ENCODE measurements around the gene MTX1. TPM values are rescaled to one million over a fixed set of nuclear protein-coding genes. Genes with fewer than 3 reads are reported as not detected.
"Not testable (repeated sequence)": the region's sequence is repeated elsewhere in the genome, so short reads cannot be mapped to it uniquely, and the experiment has no call there.

MTX1 gene
- total RNA-seq, 1 experiment from 2014 or later: 49.5 TPM

DNA sequence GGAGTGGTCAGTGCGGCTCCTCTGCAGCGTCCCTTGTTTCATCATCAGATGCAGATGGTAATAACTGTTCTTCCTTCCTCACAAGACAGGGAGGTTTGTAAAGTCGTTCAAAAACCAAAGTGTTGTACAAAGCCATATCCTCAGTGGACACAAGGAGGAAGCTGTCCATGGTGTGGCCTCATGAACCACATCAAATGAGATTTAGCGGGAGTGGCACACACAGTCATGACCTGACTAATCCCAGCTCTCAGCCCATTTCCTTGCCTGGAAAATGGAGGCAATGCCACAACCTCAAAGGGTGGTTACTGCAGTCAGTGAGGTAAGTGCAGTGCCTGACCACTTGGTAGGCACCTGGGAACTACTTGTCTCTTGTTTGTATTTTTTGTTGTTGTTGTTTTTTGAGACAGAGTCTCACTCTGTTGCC is 33.4 kb downstream of the MTX1 start:
- Histone ChIP-seq H2AFZ (ENCODE audit: low read length) (no peak overlapping the region), H3K4me1 (ENCODE audit: low read length) (peaks cover 41% of the 10 kb centered on the region), H3K9me3 (ENCODE audit: low read length) (no peaks in the 10 kb centered on the region), H3K36me3 (ENCODE audit: insufficient read depth, low read length) (no peaks in the 10 kb centered on the region), H3K79me2 (ENCODE audit: low read length) (peaks cover 16% of the 10 kb centered on the region), H3K9ac (ENCODE audit: low read length) (peak overlapping the region; percentile 64; the same call in 1 of the 2 replicates), H3K4me3 (ENCODE audit: low read length) (peak overlapping the region; percentile 73; the same call in 1 of the 2 replicates), H3K9me2 (replicated peaks; ENCODE audit: insufficient read depth, low read length) (no peaks in the 10 kb centered on the region), H3K4me2 (ENCODE audit: low read depth, low read length, poor library complexity, severe bottlenecking) (peak overlapping the region; percentile 67), H3K27me3 (ENCODE audit: low read length) (no peaks in the 10 kb centered on the region), H4K20me1 (ENCODE audit: insufficient read depth, low read depth, low read length) (no peaks in the 10 kb centered on the region), H3K27ac (ENCODE audit: low read length) (peak overlapping the region; percentile 40; the same call in 1 of the 2 replicates)
- DNase-seq: no peak

DNA sequence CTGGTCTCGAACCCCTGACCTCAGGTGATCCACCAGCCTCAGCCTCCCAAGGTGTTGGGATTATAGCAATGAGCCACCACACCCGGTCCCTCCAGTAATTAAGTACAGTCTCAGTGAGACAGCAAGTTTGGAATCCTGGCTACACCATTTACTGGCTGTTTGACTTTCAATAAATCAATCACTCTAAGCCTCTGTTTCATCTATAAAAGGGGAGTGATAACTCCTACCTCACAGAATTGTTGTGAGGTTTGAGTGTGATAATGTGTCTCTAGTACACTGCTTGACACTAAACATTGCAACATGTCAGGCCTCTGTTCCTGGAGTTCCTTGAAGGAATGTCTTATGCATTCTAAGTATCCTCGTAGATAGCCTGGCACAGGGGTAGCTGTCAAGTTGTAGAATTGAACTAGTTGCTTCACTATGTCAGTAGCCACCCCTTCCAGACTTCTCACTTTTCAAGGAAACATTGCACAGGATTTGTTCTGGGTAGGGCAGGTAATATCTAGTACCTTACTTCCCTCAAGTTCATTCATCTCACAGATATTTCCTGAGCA is 34.4 kb downstream of the MTX1 start:
- H3K4me2 ChIP-seq (ENCODE audit: low read depth, low read length, poor library complexity, severe bottlenecking): peak overlapping the region; percentile 78
- no peaks in the 10 kb centered on the region for H3K27me3 ChIP-seq (ENCODE audit: low read length)
- H3K9me3 ChIP-seq (ENCODE audit: low read length): no peaks in the 10 kb centered on the region
- H3K79me2 ChIP-seq (ENCODE audit: low read length): peaks cover 16% of the 10 kb centered on the region
- no peaks in the 10 kb centered on the region for H3K9me2 ChIP-seq (replicated peaks; ENCODE audit: insufficient read depth, low read length)
- H3K4me1 ChIP-seq (ENCODE audit: low read length): peaks cover 41% of the 10 kb centered on the region
- H3K27ac ChIP-seq (ENCODE audit: low read length): peak overlapping the region; percentile 77
- peak overlapping the region; percentile 78 for H3K9ac ChIP-seq (ENCODE audit: low read length)
- no peak overlapping the region for H2AFZ ChIP-seq (ENCODE audit: low read length)
- H4K20me1 ChIP-seq (ENCODE audit: insufficient read depth, low read depth, low read length): no peaks in the 10 kb centered on the region
- no peaks in the 10 kb centered on the region for H3K36me3 ChIP-seq (ENCODE audit: insufficient read depth, low read length)
- peak overlapping the region; percentile 68 for H3K4me3 ChIP-seq (ENCODE audit: low read length)
- no peak for DNase-seq

DNA sequence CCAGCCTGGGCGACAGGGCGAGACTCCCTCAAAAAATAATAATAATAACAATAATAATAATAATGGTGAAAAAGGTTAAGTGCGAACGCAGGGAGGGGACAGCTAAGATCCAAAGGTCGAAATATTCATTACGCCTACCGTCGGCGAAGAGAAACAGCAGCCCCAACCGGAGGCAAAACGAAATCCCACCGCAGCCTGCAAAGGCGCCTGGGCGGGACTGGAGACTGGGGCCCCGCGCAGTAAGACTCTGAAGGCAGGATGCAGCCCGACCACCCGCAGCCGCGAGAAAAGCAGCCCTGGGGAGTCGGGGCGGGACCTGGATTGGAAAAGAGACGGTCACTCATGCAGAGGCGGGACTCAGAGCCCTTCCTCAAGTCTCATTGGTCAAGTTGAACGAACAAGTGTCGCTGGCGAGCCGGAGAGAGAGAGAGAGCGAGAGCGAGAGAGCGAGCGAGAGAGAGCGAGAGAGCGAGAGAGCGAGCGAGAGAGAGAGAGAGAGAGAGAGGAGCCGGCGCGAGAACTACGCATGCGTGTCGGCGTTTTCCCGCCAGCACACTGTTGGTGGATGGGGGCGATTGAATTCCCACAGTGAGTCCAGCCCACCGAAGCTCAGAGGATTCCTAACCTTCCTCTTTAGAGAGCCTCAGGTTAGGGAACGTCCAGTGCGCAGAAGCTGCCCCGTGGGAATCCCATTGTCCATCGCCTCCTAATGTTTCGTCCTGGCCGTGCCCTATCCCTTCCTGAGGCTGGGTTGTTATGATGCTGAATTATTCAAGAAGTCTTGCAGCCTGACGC is 36.1 kb downstream of the MTX1 start:
- Histone ChIP-seq H3K36me3 (ENCODE audit: insufficient read depth, low read length) (no peaks in the 10 kb centered on the region), H3K9me2 (replicated peaks; ENCODE audit: insufficient read depth, low read length) (no peaks in the 10 kb centered on the region), H3K27me3 (ENCODE audit: low read length) (no peaks in the 10 kb centered on the region), H4K20me1 (ENCODE audit: insufficient read depth, low read depth, low read length) (no peaks in the 10 kb centered on the region), H3K9me3 (ENCODE audit: low read length) (no peaks in the 10 kb centered on the region), H3K9ac (ENCODE audit: low read length) (peak overlapping the region; percentile 79), H3K27ac (ENCODE audit: low read length) (peak overlapping the region; percentile 77), H2AFZ (ENCODE audit: low read length) (0 out of 2 replicates have a peak overlapping the region, but pooled peaks have one; percentile 49), H3K4me1 (ENCODE audit: low read length) (peaks cover 41% of the 10 kb centered on the region), H3K79me2 (ENCODE audit: low read length) (peaks cover 16% of the 10 kb centered on the region), H3K4me2 (ENCODE audit: low read depth, low read length, poor library complexity, severe bottlenecking) (peak overlapping the region; percentile 78), H3K4me3 (ENCODE audit: low read length) (peak overlapping the region; percentile 69)
- DNase-seq: peak; percentile 100

DNA sequence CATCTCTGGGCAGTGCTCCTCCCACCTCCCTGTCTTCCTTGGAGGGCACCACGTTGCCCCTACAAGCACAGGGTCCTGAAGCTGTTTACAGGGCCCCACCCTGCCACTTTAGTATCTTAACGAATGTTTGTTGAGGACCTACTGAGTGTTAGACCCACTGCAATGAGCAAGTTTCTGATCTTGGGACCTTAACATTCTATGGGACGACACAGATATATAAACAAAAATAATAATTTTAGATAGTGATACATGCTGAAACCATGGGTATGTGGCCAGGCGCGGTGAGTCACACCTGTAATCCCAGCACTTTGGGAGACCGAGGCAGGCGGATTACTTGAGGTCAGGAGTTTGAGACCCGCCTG is 36.6 kb downstream of the MTX1 start:
- no peaks in the 10 kb centered on the region for H3K9me3 ChIP-seq (ENCODE audit: low read length)
- H3K79me2 ChIP-seq (ENCODE audit: low read length): peaks cover 19% of the 10 kb centered on the region
- peaks cover 45% of the 10 kb centered on the region for H3K4me1 ChIP-seq (ENCODE audit: low read length)
- no peaks in the 10 kb centered on the region for H4K20me1 ChIP-seq (ENCODE audit: insufficient read depth, low read depth, low read length)
- H3K36me3 ChIP-seq (ENCODE audit: insufficient read depth, low read length): no peaks in the 10 kb centered on the region
- peak overlapping the region; percentile 78 for H3K4me2 ChIP-seq (ENCODE audit: low read depth, low read length, poor library complexity, severe bottlenecking)
- peak overlapping the region; percentile 76 for H3K27ac ChIP-seq (ENCODE audit: low read length)
- no peak for DNase-seq
- no peaks in the 10 kb centered on the region for H3K9me2 ChIP-seq (replicated peaks; ENCODE audit: insufficient read depth, low read length)
- peak overlapping the region; percentile 69 for H3K4me3 ChIP-seq (ENCODE audit: low read length)
- H3K9ac ChIP-seq (ENCODE audit: low read length): peak overlapping the region; percentile 79
- H3K27me3 ChIP-seq (ENCODE audit: low read length): no peaks in the 10 kb centered on the region
- H2AFZ ChIP-seq (ENCODE audit: low read length): 0 out of 2 replicates have a peak overlapping the region, but pooled peaks have one; percentile 49

DNA sequence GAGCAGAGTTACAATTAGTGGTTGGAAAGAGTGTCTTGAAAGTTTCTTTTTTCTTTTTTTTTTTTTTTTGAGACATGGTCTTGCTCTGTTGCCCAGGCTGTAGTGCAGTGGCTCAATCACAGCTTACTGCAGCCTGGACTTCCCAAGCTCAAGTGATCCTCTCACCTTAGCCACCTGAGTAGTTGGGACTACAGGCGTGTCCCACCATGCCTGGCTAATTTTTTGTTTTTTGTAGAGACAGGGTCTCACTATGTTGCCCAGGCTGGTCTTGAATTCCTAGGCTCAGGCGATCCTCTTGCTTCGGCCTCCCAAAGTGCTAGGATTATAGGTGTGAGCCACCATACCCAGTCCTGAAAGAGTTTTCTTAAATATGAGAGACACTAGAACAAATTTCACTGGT is 38.3 kb downstream of the MTX1 start:
- H3K9me3 ChIP-seq (ENCODE audit: low read length); H4K20me1 ChIP-seq (ENCODE audit: insufficient read depth, low read depth, low read length); H3K4me3 ChIP-seq (ENCODE audit: low read length); H3K9ac ChIP-seq (ENCODE audit: low read length); H3K27me3 ChIP-seq (ENCODE audit: low read length); H3K9me2 ChIP-seq (replicated peaks; ENCODE audit: insufficient read depth, low read length); H3K27ac ChIP-seq (ENCODE audit: low read length); H3K4me2 ChIP-seq (ENCODE audit: low read depth, low read length, poor library complexity, severe bottlenecking); DNase-seq; H3K36me3 ChIP-seq (ENCODE audit: insufficient read depth, low read length); H2AFZ ChIP-seq (ENCODE audit: low read length): not testable (repeated sequence)
- Histone ChIP-seq H3K79me2 (ENCODE audit: low read length) (peaks cover 19% of the 10 kb centered on the region), H3K4me1 (ENCODE audit: low read length) (peaks cover 50% of the 10 kb centered on the region)

GRCh38 chr1:155247667-155248553 is 39.4 kb downstream of the MTX1 start:
- H3K79me2 ChIP-seq (ENCODE audit: low read length): peaks cover 15% of the 10 kb centered on the region
- no peak overlapping the region for H3K9ac ChIP-seq (ENCODE audit: low read length)
- no peak overlapping the region for H3K4me2 ChIP-seq (ENCODE audit: low read depth, low read length, poor library complexity, severe bottlenecking)
- H3K27ac ChIP-seq (ENCODE audit: low read length): no peak overlapping the region
- H4K20me1 ChIP-seq (ENCODE audit: insufficient read depth, low read depth, low read length): no peaks in the 10 kb centered on the region
- H3K36me3 ChIP-seq (ENCODE audit: insufficient read depth, low read length): no peaks in the 10 kb centered on the region
- no peak for DNase-seq
- H3K9me3 ChIP-seq (ENCODE audit: low read length): no peaks in the 10 kb centered on the region
- H2AFZ ChIP-seq (ENCODE audit: low read length): no peak overlapping the region
- H3K27me3 ChIP-seq (ENCODE audit: low read length): no peaks in the 10 kb centered on the region
- no peaks in the 10 kb centered on the region for H3K9me2 ChIP-seq (replicated peaks; ENCODE audit: insufficient read depth, low read length)
- peaks cover 42% of the 10 kb centered on the region for H3K4me1 ChIP-seq (ENCODE audit: low read length)
- no peak overlapping the region for H3K4me3 ChIP-seq (ENCODE audit: low read length)

GRCh38 chr1:155250246-155250632 is 41.7 kb downstream of the MTX1 start:
- H3K4me2 ChIP-seq (ENCODE audit: low read depth, low read length, poor library complexity, severe bottlenecking): peak overlapping the region; percentile 99
- H3K36me3 ChIP-seq (ENCODE audit: insufficient read depth, low read length): no peaks in the 10 kb centered on the region
- peak overlapping the region; percentile 71 for H3K27ac ChIP-seq (ENCODE audit: low read length)
- peak overlapping the region; percentile 95; the same call in 1 of the 2 replicates for H2AFZ ChIP-seq (ENCODE audit: low read length)
- H3K27me3 ChIP-seq (ENCODE audit: low read length): no peaks in the 10 kb centered on the region
- H3K4me1 ChIP-seq (ENCODE audit: low read length): peaks cover 42% of the 10 kb centered on the region
- H3K9me2 ChIP-seq (replicated peaks; ENCODE audit: insufficient read depth, low read length): no peaks in the 10 kb centered on the region
- no peaks in the 10 kb centered on the region for H4K20me1 ChIP-seq (ENCODE audit: insufficient read depth, low read depth, low read length)
- H3K9ac ChIP-seq (ENCODE audit: low read length): peak overlapping the region; percentile 87
- H3K9me3 ChIP-seq (ENCODE audit: low read length): no peaks in the 10 kb centered on the region
- H3K4me3 ChIP-seq (ENCODE audit: low read length): peak overlapping the region; percentile 88
- peak; percentile 55 for DNase-seq
- H3K79me2 ChIP-seq (ENCODE audit: low read length): peaks cover 22% of the 10 kb centered on the region

Measured in Karpas-422 (cell line).